MM.1S (cell line): ENCODE data around the gene CNTLN.
"Not testable (repeated sequence)": the region's sequence is repeated elsewhere in the genome, so short reads cannot be mapped to it uniquely, and the experiment has no call there.

Source experiments
- DNase-seq: peaks from one replicate; pipeline ENCODE4 v3.0.0-alpha.2; 2015
- H2AFZ ChIP-seq: fragments of 300-600 bp; sonication (generic); 2 replicates; pipeline ENCODE4 v1.6.0; 2016; ENCODE audit warnings: antibody characterized with exemption, low read length
- H3F3A ChIP-seq: fragments of 300-600 bp; sonication (generic); 2 replicates; pipeline ENCODE4 v1.6.1; 2016; ENCODE audit warnings: mild to moderate bottlenecking, antibody characterized with exemption, low read length, moderate library complexity, mixed read lengths; ENCODE audit not compliant: insufficient read depth
- H3K27ac ChIP-seq: fragments of 300-600 bp; sonication (generic); 2 replicates; pipeline ENCODE4 v1.5.1; 2016; ENCODE audit warnings: mild to moderate bottlenecking, low read length
- H3K27me3 ChIP-seq: fragments of 300-600 bp; sonication (generic); replicated peaks from 2 replicates; pipeline ENCODE4 v1.6.0; 2016; ENCODE audit warnings: low read length; ENCODE audit not compliant: insufficient read depth
- H3K36me3 ChIP-seq: fragments of 300-600 bp; sonication (generic); replicated peaks from 2 replicates; pipeline ENCODE4 v1.6.1; 2016; ENCODE audit warnings: mild to moderate bottlenecking, low read length, mixed read lengths; ENCODE audit not compliant: insufficient read depth
- H3K4me1 ChIP-seq: fragments of 300-600 bp; sonication (generic); 2 replicates; pipeline ENCODE4 v1.6.1; 2016; ENCODE audit warnings: low read length, mixed read lengths
- H3K4me2 ChIP-seq: fragments of 300-600 bp; sonication (generic); 2 replicates; pipeline ENCODE4 v1.6.0; 2016; ENCODE audit warnings: low read depth, low read length
- H3K4me3 ChIP-seq: fragments of 300-600 bp; sonication (generic); 2 replicates; pipeline ENCODE4 v1.5.1; 2016; ENCODE audit warnings: low read length, mixed read lengths
- H3K79me2 ChIP-seq: fragments of 300-600 bp; sonication (generic); 2 replicates; pipeline ENCODE4 v1.6.1; 2016; ENCODE audit warnings: mixed run types, low read length, mixed read lengths
- H3K9ac ChIP-seq: fragments of 300-600 bp; sonication (generic); 2 replicates; pipeline ENCODE4 v1.6.1; 2016; ENCODE audit warnings: low read length, mixed read lengths
- H3K9me2 ChIP-seq: fragments of 300-600 bp; sonication (generic); replicated peaks from 2 replicates; pipeline ENCODE4 v1.6.1; 2016; ENCODE audit warnings: mild to moderate bottlenecking, low read length, mixed read lengths; ENCODE audit not compliant: insufficient read depth
- H3K9me3 ChIP-seq: fragments of 300-600 bp; sonication (generic); replicated peaks from 2 replicates; pipeline ENCODE4 v1.6.1; 2016; ENCODE audit warnings: mild to moderate bottlenecking, low read length, mixed read lengths; ENCODE audit not compliant: insufficient read depth
- H4K20me1 ChIP-seq: fragments of 300-600 bp; sonication (generic); 2 replicates; pipeline ENCODE4 v1.6.1; 2016; ENCODE audit warnings: mild to moderate bottlenecking, low read length, moderate library complexity, mixed read lengths; ENCODE audit not compliant: insufficient read depth
- EZH2 ChIP-seq: fragments of 300-600 bp; sonication (generic); optimal IDR thresholded peaks from 2 replicates; pipeline ENCODE3; 2017; ENCODE audit warnings: low read depth, mild to moderate bottlenecking, antibody characterized with exemption, low read length, mixed read lengths
- EZH2phosphoT487 ChIP-seq: fragments of 300-600 bp; sonication (generic); IDR thresholded peaks from 2 replicates; pipeline ENCODE4 v1.6.1; 2018; ENCODE audit warnings: antibody characterized with exemption, low read length
- TF ChIP-seq, protein P1 (sequence below): fragments of 300-600 bp; sonication (generic); IDR thresholded peaks from 2 replicates; pipeline ENCODE4 v1.5.1; 2016; ENCODE audit warnings: antibody characterized with exemption, low read length, mixed read lengths

Gene CNTLN

DNA sequence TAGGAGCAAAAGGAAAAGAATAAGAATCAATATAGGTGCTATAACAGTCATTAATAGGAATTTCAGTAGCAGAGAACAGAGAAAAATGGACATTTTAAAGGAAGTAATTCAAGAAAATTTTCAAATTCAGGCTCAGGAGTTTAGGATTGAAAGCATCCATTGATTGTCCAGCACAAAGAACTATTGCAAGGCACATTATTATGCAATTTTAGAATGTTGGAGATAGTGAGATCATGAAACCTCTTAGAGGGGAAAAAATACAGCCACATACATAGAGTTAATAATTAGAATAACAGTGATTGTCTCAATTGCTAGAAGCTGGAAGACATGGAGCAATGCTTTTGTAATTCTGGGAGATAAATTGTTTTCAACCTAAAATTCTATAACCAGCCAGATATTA is 31.5 kb downstream of the CNTLN start:
- Histone ChIP-seq H3K79me2 (no peaks in the 10 kb centered on the region), H3F3A (no peaks in the 10 kb centered on the region), H3K4me2 (no peak overlapping the region), H3K9me3 (no peaks in the 10 kb centered on the region), H3K9ac (no peak overlapping the region), H3K27me3 (no peaks in the 10 kb centered on the region), H3K9me2 (no peaks in the 10 kb centered on the region), H3K4me3 (no peak overlapping the region), H4K20me1 (no peaks in the 10 kb centered on the region), H3K4me1 (no peaks in the 10 kb centered on the region), H2AFZ (no peak overlapping the region), H3K36me3 (no peaks in the 10 kb centered on the region), H3K27ac (no peak overlapping the region)
- DNase-seq: no peak
- TF ChIP-seq, protein P1, sequence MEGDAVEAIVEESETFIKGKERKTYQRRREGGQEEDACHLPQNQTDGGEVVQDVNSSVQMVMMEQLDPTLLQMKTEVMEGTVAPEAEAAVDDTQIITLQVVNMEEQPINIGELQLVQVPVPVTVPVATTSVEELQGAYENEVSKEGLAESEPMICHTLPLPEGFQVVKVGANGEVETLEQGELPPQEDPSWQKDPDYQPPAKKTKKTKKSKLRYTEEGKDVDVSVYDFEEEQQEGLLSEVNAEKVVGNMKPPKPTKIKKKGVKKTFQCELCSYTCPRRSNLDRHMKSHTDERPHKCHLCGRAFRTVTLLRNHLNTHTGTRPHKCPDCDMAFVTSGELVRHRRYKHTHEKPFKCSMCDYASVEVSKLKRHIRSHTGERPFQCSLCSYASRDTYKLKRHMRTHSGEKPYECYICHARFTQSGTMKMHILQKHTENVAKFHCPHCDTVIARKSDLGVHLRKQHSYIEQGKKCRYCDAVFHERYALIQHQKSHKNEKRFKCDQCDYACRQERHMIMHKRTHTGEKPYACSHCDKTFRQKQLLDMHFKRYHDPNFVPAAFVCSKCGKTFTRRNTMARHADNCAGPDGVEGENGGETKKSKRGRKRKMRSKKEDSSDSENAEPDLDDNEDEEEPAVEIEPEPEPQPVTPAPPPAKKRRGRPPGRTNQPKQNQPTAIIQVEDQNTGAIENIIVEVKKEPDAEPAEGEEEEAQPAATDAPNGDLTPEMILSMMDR: no peak
- TF ChIP-seq EZH2phosphoT487 (no peak), EZH2 (no peak)

DNA sequence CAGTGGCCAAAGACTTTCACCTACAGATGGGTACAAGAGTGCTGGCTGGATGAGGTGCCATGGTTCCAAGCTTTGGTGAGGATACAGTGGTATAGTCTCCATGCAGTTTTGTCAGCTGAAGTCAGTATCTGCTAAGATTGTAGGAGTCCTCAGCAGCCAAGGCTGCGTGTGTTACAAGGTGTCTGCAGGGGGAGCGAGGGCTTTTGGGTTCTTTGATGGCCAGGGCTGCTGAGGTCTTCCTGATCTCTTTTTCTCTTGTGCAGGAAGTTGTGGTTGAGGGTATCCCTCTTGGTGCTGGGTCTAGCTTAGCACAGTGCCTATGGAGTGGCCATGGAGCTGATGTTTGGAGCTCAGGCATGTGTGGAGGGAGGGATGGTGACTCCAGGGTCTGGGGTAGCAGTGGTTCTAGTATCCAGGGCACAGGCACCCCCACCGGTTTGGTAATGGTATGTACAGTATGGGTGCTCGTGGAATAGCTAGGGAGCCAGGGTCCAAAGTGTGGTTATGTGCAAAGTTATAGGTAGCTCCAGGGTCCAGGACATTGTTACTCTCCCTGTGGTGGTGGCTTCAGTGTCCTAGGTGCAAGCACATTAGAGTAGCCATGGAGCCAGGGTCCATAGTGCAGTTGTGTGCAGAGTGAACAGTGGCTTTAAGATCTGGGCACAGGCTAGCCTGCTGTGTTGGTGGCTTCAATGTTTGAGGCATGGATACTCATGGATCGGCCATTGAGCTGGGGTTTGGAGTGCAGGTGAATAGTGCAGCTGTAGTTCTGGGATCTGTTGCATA is 36.7 kb downstream of the CNTLN start:
- H3K9me2 ChIP-seq: no peaks in the 10 kb centered on the region
- no peak overlapping the region for H3K4me3 ChIP-seq
- H3K79me2 ChIP-seq: no peaks in the 10 kb centered on the region
- no peak overlapping the region for H2AFZ ChIP-seq
- H3K4me1 ChIP-seq: no peaks in the 10 kb centered on the region
- no peak overlapping the region for H3K9ac ChIP-seq
- H3K4me2 ChIP-seq: no peak overlapping the region
- H3K27me3 ChIP-seq: no peaks in the 10 kb centered on the region
- H3F3A ChIP-seq: no peaks in the 10 kb centered on the region
- no peak for DNase-seq
- no peak overlapping the region for H3K27ac ChIP-seq
- H3K9me3 ChIP-seq: no peaks in the 10 kb centered on the region
- TF ChIP-seq EZH2phosphoT487: no peak
- TF ChIP-seq EZH2: no peak
- TF ChIP-seq, protein P1: no peak
- no peaks in the 10 kb centered on the region for H3K36me3 ChIP-seq
- no peaks in the 10 kb centered on the region for H4K20me1 ChIP-seq

DNA sequence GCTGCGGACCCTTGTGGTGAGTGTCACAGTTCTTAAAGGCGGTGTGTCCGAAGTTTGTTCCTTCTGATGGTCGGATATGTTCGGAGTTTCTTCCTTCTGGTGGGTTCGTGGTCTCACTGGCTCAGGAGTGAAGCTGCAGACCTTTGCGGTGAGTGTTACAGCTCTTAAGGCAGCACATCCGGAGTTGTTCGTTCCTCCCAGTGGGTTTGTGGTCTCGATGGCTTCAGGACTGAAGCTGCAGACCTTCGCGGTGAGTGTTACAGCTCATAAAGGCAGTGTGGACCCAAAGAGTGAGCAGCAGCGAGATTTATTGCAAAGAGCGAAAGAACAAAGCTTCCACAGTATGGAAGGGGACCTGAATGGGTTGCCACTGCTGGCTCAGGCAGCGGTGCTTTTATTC is 42.7 kb downstream of the CNTLN start:
- H3K9ac ChIP-seq, H3K36me3 ChIP-seq, H3K27me3 ChIP-seq, H3K79me2 ChIP-seq, H3K4me2 ChIP-seq, H3K9me2 ChIP-seq, H3K4me1 ChIP-seq, H3K9me3 ChIP-seq, H2AFZ ChIP-seq, DNase-seq, H4K20me1 ChIP-seq, H3K4me3 ChIP-seq, H3K27ac ChIP-seq, H3F3A ChIP-seq: not testable (repeated sequence)

DNA sequence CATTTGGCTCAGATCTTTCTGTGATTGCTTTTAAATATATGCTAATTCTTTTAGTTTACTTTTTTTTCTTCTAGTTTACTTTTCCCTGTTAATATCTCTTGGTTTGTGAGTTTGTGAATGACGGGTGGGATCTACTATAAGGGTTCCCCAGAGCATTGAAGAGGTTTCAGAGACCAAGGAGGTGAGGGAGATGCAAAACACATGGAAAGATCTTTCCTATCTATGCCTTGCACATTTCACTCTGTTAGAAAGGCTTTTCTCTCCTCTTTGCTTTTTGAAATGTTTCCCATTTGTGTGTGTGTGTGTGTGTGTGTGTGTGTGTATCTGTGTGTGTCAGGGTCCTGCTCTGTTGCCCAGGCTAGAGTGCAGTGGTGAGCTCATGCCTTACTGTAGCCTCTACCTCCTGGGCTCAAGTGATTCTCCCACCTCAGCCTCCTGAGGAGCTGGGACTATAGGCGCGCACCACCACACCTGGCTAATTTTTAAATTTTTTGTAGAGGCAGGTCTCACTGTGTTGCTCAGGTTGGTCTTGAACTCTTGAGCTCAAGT is 50.7 kb downstream of the CNTLN start:
- TF ChIP-seq, protein P1: no peak
- TF ChIP-seq EZH2 (no peak), EZH2phosphoT487 (no peak)
- no peak overlapping the region for H3K9ac ChIP-seq
- H3K36me3 ChIP-seq: no peaks in the 10 kb centered on the region
- H3K79me2 ChIP-seq: no peaks in the 10 kb centered on the region
- no peaks in the 10 kb centered on the region for H3K27me3 ChIP-seq
- no peak overlapping the region for H2AFZ ChIP-seq
- no peaks in the 10 kb centered on the region for H3K4me1 ChIP-seq
- H4K20me1 ChIP-seq: no peaks in the 10 kb centered on the region
- H3F3A ChIP-seq: no peaks in the 10 kb centered on the region
- no peak for DNase-seq
- no peak overlapping the region for H3K4me2 ChIP-seq
- no peak overlapping the region for H3K27ac ChIP-seq
- H3K9me2 ChIP-seq: no peaks in the 10 kb centered on the region
- no peaks in the 10 kb centered on the region for H3K9me3 ChIP-seq
- no peak overlapping the region for H3K4me3 ChIP-seq
